NT2/D1 (cell line): Measurements from ENCODE around the gene RAPGEF4.

Source experiments
- DNase-seq: peaks from one replicate; pipeline ENCODE4 v3.0.0-alpha.2; 2011; ENCODE audit warnings: low read depth, low spot score
- H3K27me3 ChIP-seq: 2 replicates; pipeline ENCODE4 v1.6.0; 2011; ENCODE audit warnings: mild to moderate bottlenecking; ENCODE audit not compliant: insufficient read length, insufficient read depth
- H3K36me3 ChIP-seq: 2 replicates; pipeline ENCODE4 v1.6.1; 2011; ENCODE audit warnings: mild to moderate bottlenecking, low read length, mixed read lengths; ENCODE audit not compliant: insufficient read depth, insufficient read length
- H3K4me1 ChIP-seq: 2 replicates; pipeline ENCODE4 v1.5.1; 2011; ENCODE audit not compliant: insufficient read depth, insufficient read length
- H3K4me3 ChIP-seq: 2 replicates; pipeline ENCODE4 v1.5.1; 2011; ENCODE audit warnings: low read depth; ENCODE audit not compliant: insufficient read length
- H3K9ac ChIP-seq: 2 replicates; pipeline ENCODE4 v1.6.0; 2011; ENCODE audit warnings: low read depth; ENCODE audit not compliant: insufficient read length
- H3K9me3 ChIP-seq: 2 replicates; pipeline ENCODE4 v1.5.1; 2011; ENCODE audit warnings: mild to moderate bottlenecking, low read length; ENCODE audit not compliant: insufficient read depth
- SUZ12 ChIP-seq: IDR thresholded peaks from 2 replicates; pipeline ENCODE4 v1.6.1; 2011; ENCODE audit not compliant: insufficient read length, insufficient read depth; ENCODE audit errors: extremely low read depth
- YY1 ChIP-seq: IDR thresholded peaks from 2 replicates; pipeline ENCODE4 v1.6.1; 2011; ENCODE audit not compliant: insufficient read length, insufficient read depth
- ZNF274 ChIP-seq: IDR thresholded peaks from 2 replicates; pipeline ENCODE4 v1.6.1; 2011; ENCODE audit warnings: mild to moderate bottlenecking, low read depth, low read length

RAPGEF4 gene

DNA sequence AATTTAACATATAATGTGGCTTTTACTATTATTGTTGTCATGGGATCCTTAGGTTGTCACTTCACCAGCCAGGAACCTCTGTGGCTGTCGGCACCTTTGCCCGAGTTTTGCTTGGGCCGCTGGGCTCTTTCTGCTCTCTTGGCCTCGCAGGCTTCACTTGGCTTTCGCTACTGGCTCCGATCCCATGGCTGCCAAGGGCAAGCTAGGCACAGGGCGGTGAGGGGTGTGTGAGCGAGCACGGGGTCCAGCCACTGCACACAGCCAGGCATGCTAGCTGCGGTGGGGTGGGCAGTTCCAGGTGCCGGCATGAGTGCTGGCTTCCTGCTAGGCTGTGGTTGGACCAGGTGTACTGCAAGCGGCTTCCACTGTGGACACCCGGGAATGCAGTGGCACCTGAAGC, 23.4 kb upstream of the RAPGEF4 start:
- H3K4me1 ChIP-seq, result no peaks in the 10 kb centered on the region
- TF ChIP-seq SUZ12 (no peak), ZNF274 (no peak), YY1 (no peak)
- no peak for DNase-seq
- no peaks in the 10 kb centered on the region for H3K27me3 ChIP-seq
- H3K9me3 ChIP-seq, result peaks cover 16% of the 10 kb centered on the region; the same call in 1 of the 2 replicates
- no peak overlapping the region for H3K4me3 ChIP-seq
- no peaks in the 10 kb centered on the region for H3K36me3 ChIP-seq
- no peak overlapping the region for H3K9ac ChIP-seq

- Histone ChIP-seq H3K9me3 (peaks cover 16% of the 10 kb centered on the region; the same call in 1 of the 2 replicates), H3K4me3 (no peak overlapping the region)
- no peak for TF ChIP-seq YY1
- TF ChIP-seq SUZ12, result no peak
- no peak for TF ChIP-seq ZNF274
Observed at GRCh38 chr2:172713365-172713875, 22.2 kb upstream of the RAPGEF4 start.

GRCh38 chr2:172722481-172722880, 13.2 kb upstream of the RAPGEF4 start:
- Histone ChIP-seq H3K27me3 (no peaks in the 10 kb centered on the region), H3K36me3 (no peaks in the 10 kb centered on the region), H3K4me1 (no peaks in the 10 kb centered on the region), H3K4me3 (no peak overlapping the region), H3K9ac (no peak overlapping the region), H3K9me3 (no peaks in the 10 kb centered on the region)
- DNase-seq, result no peak
- no peak for TF ChIP-seq YY1
- no peak for TF ChIP-seq SUZ12
- no peak for TF ChIP-seq ZNF274

More at GRCh38 chr2:172713365-172713875, 22.2 kb upstream of the RAPGEF4 start:
- Histone ChIP-seq H3K36me3 (no peaks in the 10 kb centered on the region), H3K27me3 (no peaks in the 10 kb centered on the region), H3K9ac (no peak overlapping the region), H3K4me1 (no peaks in the 10 kb centered on the region)
- DNase-seq, result no peak

DNA sequence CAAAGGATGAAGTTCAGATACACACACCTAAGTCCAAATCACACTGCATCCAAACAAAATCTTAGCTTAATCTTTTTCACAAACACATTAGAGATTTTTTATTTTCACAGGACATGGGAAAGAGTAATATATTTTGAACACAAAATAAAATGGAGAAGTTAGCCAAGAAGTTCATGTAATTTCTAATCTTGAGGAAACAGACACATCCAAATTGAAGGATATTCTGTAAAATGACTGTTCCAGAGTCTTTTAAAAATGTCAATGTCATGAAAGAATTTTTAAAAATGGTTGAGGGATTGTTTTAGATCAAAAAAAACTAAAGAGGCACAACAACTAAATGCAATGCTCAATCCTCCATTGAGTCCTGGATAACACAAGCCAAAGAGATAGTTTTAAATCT, 12.4 kb upstream of the RAPGEF4 start:
- Histone ChIP-seq H3K9ac (no peak overlapping the region), H3K27me3 (no peaks in the 10 kb centered on the region), H3K36me3 (no peaks in the 10 kb centered on the region), H3K4me3 (no peak overlapping the region), H3K4me1 (no peaks in the 10 kb centered on the region), H3K9me3 (no peaks in the 10 kb centered on the region)
- TF ChIP-seq SUZ12, result no peak
- TF ChIP-seq YY1, result no peak
- TF ChIP-seq ZNF274, result no peak
- no peak for DNase-seq

DNA sequence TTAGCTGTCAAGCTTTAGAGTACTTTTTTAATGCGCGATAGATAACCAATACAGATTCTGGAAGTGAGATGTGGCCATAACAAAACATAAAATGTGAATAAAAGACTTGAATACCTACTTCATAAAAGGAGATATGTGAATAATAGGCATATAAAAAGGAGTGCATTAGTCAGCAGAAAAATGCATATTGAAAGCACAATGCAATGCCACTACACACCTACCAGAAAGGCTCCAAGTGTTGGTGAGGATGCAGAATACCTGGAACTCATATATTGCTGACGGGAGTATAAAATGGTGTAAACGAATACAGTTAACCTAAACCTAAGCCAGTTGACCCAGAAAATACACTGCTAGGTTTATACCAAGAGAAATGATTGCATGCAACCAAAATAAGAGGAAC, 10.9 kb upstream of the RAPGEF4 start:
- Histone ChIP-seq H3K4me3 (no peak overlapping the region), H3K4me1 (no peaks in the 10 kb centered on the region), H3K36me3 (no peaks in the 10 kb centered on the region), H3K9me3 (no peaks in the 10 kb centered on the region), H3K27me3 (no peaks in the 10 kb centered on the region), H3K9ac (no peak overlapping the region)
- DNase-seq, result no peak
- TF ChIP-seq YY1 (no peak), SUZ12 (no peak), ZNF274 (no peak)

DNA sequence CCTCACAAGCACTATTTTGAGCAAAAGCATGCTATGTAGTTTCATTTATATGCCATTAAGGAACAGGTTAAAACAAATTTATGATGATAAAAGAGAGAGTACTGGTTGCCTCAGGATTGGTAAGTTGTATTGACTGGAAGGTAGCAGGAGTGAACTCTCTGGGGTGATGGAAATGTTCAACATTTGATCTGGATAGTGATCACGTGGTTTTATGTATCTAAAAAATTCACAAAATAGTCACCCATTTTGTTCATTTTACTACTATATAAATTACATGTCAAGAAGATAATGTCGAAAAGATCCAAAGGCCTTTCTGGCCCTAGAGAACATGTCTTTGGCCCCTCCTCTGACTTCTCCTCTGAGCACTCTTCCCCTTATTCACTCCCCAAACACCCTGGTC, 10.4 kb upstream of the RAPGEF4 start:
- TF ChIP-seq SUZ12, result no peak
- no peak for TF ChIP-seq ZNF274
- TF ChIP-seq YY1, result no peak
- DNase-seq, result no peak
- H3K9ac ChIP-seq, result no peak overlapping the region
- H3K9me3 ChIP-seq, result no peaks in the 10 kb centered on the region
- H3K4me1 ChIP-seq, result no peaks in the 10 kb centered on the region
- H3K27me3 ChIP-seq, result no peaks in the 10 kb centered on the region
- no peaks in the 10 kb centered on the region for H3K36me3 ChIP-seq
- H3K4me3 ChIP-seq, result no peak overlapping the region

DNA sequence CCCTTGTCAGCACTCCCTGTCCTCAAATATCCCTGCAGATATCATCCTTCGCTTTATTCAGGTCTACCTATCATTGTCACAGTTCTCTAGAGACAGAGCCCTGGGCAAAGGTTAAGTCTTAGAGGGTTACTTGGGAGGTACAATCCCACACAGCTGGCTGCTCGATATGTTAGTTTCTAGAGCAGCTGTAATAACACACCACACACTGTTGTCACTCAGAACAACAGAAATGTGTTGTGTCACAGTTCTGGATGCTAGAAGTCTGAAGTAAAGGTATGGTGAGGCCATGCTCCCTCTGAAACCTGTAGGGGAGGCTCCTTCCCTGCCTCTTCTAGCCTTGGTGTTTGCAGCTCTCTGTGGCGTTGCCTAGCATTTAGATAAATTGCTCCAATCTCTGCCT, 9.9 kb upstream of the RAPGEF4 start:
- TF ChIP-seq SUZ12 (no peak), ZNF274 (no peak), YY1 (no peak)
- Histone ChIP-seq H3K4me1 (no peaks in the 10 kb centered on the region), H3K9me3 (no peaks in the 10 kb centered on the region), H3K36me3 (no peaks in the 10 kb centered on the region), H3K4me3 (no peak overlapping the region), H3K9ac (no peak overlapping the region), H3K27me3 (no peaks in the 10 kb centered on the region)
- no peak for DNase-seq

DNA sequence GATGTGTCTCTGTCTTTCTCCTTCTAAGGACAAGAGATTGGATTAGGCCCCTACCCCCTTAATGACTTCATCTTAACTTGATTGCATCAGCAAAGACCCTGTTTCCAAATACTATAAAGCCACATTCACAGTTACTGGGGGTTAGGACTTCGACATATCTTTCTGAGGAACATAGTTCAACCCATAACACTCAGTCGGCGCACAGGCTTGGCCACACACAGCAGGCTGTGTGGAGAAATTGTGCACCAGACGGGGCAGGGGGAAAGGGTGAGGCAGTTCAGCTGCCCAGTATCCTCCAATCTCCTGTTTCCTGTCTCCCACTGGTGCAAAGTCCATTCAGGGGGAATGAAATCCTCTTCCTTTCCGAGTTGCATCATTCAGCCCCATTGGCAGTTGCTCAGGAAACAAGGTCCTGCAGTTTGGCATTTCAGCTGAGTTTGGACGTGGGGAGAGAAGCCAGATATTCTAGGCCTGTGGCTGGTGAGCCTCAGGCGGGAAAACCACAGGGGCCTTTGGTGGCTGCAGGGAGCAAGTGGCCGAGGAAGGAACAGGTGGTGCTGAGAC, 9.4 kb upstream of the RAPGEF4 start:
- Histone ChIP-seq H3K27me3 (no peaks in the 10 kb centered on the region), H3K36me3 (no peaks in the 10 kb centered on the region), H3K4me1 (no peaks in the 10 kb centered on the region), H3K9ac (no peak overlapping the region), H3K4me3 (no peak overlapping the region), H3K9me3 (no peaks in the 10 kb centered on the region)
- TF ChIP-seq ZNF274 (no peak), SUZ12 (no peak), YY1 (no peak)
- DNase-seq, result no peak
